HEK293T (cell line): ENCODE measurements around the gene CLRN3.
A peak's percentile ranks its signal among the peaks of the same experiment; 100 is the strongest.

ENCODE experiments used
- CTCF ChIA-PET: fragments of 350-600 bp; formaldehyde crosslinking; extraction: SDS; loops from one replicate; lab custom pipeline; 2021; ENCODE audit warnings: antibody characterized with exemption, inconsistent platforms; lab: Yijun Ruan, JAX
- POLR2A ChIA-PET: fragments of 350-600 bp; formaldehyde crosslinking; extraction: SDS; loops from one replicate; lab custom pipeline; 2020; ENCODE audit warnings: antibody characterized with exemption, inconsistent platforms; lab: Yijun Ruan, JAX
- DNase-seq: peaks from one replicate; pipeline ENCODE4 v3.0.0; 2012; ENCODE audit warnings: mixed read lengths; ENCODE audit errors: extremely low spot score
- ARNT ChIP-seq: fragments of 450-650 bp; IDR thresholded peaks from 2 replicates; pipeline ENCODE4 v1.6.1; 2017; ENCODE audit warnings: mild to moderate bottlenecking
- BHLHE40 ChIP-seq: fragments of 450-650 bp; IDR thresholded peaks from 2 replicates; pipeline ENCODE4 v1.6.1; 2016; ENCODE audit warnings: mild to moderate bottlenecking, moderate library complexity, borderline replicate concordance
- CTBP1 ChIP-seq: fragments of 450-650 bp; IDR thresholded peaks from 2 replicates; pipeline ENCODE4 v1.6.1; 2016; ENCODE audit warnings: borderline replicate concordance
- ELF4 ChIP-seq: fragments of 450-650 bp; IDR thresholded peaks from 2 replicates; pipeline ENCODE4 v1.6.1; 2017; ENCODE audit warnings: antibody characterized with exemption
- FOXA1 ChIP-seq: fragments of 450-650 bp; IDR thresholded peaks from 2 replicates; pipeline ENCODE4 v1.6.1; 2016; ENCODE audit warnings: mild to moderate bottlenecking
- FOXK2 ChIP-seq: fragments of 450-650 bp; IDR thresholded peaks from 2 replicates; pipeline ENCODE4 v1.6.1; 2016; ENCODE audit warnings: mild to moderate bottlenecking
- FOXM1 ChIP-seq: fragments of 450-650 bp; IDR thresholded peaks from 2 replicates; pipeline ENCODE4 v1.6.1; 2017; ENCODE audit warnings: mild to moderate bottlenecking, borderline replicate concordance
- HDGF ChIP-seq: fragments of 450-650 bp; IDR thresholded peaks from 2 replicates; pipeline ENCODE4 v1.6.1; 2017; ENCODE audit warnings: antibody characterized with exemption, borderline replicate concordance
- L3MBTL2 ChIP-seq: fragments of 450-650 bp; conservative IDR thresholded peaks from 2 replicates; pipeline ENCODE4 v1.6.1; 2016; ENCODE audit warnings: mild to moderate bottlenecking
- LEF1 ChIP-seq: fragments of 450-650 bp; IDR thresholded peaks from 2 replicates; pipeline ENCODE4 v1.6.1; 2017; ENCODE audit warnings: mild to moderate bottlenecking, borderline replicate concordance
- NFRKB ChIP-seq: fragments of 450-650 bp; IDR thresholded peaks from 2 replicates; pipeline ENCODE4 v1.6.1; 2016; ENCODE audit warnings: mild to moderate bottlenecking, moderate library complexity
- PKNOX1 ChIP-seq: fragments of 450-650 bp; IDR thresholded peaks from 2 replicates; pipeline ENCODE4 v1.6.1; 2016
- SP1 ChIP-seq: fragments of 450-650 bp; IDR thresholded peaks from 2 replicates; pipeline ENCODE4 v1.6.1; 2017
- SUZ12 ChIP-seq: fragments of 450-650 bp; IDR thresholded peaks from 2 replicates; pipeline ENCODE4 v1.6.1; 2016; ENCODE audit warnings: mild to moderate bottlenecking
- TARDBP ChIP-seq: fragments of 450-650 bp; IDR thresholded peaks from 2 replicates; pipeline ENCODE4 v1.6.1; 2016
- ZNF384 ChIP-seq: fragments of 450-650 bp; IDR thresholded peaks from 2 replicates; pipeline ENCODE4 v1.6.1; 2016

The CLRN3 gene

GRCh38 chr10:127909716-127910463 is 17.1 kb upstream of the CLRN3 start:
- TF ChIP-seq BHLHE40 = no peak
- no peak for TF ChIP-seq FOXK2
- TF ChIP-seq L3MBTL2 = no peak
- no peak for TF ChIP-seq HDGF
- no peak for TF ChIP-seq LEF1
- no peak for TF ChIP-seq CTBP1
- TF ChIP-seq NFRKB = no peak
- TF ChIP-seq FOXM1 = no peak
- no peak for TF ChIP-seq ZNF384
- TF ChIP-seq FOXA1 = no peak
- no peak for TF ChIP-seq SP1
- TF ChIP-seq TARDBP = no peak
- TF ChIP-seq ELF4 = no peak
- ChIA-PET POLR2A (no interaction called here), CTCF (no interaction called here)
- no peak for DNase-seq

DNA sequence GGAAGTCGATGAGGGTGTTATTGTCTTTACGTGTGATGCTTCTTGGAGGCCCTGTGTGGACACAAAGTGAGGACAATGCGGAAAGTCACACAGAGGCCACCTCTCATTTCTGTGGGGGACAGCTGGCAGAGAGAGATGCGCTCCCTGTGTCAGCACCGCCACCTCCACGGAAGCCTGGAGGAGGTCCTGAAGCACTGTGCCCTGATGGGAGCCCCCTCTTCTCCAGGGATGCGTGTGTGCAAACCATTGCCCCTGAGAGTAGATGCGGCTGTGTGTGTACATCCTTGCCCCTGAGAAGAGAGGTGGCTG is 16.2 kb upstream of the CLRN3 start:
- DNase-seq = no peak
- TF ChIP-seq ELF4 (no peak), TARDBP (no peak), CTBP1 (no peak), SP1 (no peak), ARNT (no peak), FOXA1 (no peak), SUZ12 (no peak), LEF1 (no peak)
- ChIA-PET POLR2A (no interaction called here), CTCF (interaction anchor here (1.4 kb wide), 1 partner anchor 102 kb away, joined by 4 read pairs; no protein-coding TSS in a partner anchor)

DNA sequence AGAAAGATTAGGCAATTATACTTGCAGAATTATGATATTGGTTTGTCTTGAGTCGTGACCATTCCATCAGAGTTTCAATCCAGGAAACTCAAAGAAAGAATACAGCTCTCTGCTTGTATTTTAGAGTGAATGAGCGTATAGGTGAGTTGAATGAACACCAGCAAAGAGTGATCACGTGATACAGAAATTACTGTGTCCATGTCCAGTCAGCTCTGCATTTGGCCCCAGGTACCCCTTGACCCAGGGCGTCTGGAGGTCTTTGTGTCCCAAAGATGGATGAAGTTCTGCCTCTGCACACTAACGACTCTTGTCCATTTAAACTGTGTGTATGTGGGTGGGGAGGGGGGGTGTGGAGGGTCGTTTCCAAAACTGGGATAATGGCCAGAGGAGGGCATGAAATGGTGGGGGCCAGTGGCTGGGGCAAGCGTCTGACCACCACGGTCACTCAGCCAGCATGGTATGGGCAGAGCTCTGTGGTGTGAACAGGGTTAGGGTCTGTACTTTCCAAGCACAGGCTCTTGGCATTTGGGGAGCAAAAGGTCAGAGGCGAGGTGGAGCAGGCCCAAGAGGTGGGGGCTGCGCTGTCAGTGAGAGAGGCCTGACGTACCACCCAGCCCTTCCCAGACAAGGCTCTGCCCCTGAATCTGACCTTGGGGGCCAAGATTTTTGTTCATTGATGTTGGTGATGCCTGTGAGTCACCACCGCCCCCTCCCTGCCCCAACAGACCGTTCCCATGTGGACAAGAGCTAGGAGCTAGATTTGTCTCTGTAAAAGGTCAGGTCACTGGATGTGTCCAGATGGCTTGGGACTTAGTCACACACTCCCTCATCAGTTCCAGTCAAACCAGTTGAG is 15.6 kb upstream of the CLRN3 start:
- POLR2A ChIA-PET = no interaction called here
- no peak for DNase-seq
- CTCF ChIA-PET = interaction anchor here (1.4 kb wide), 1 partner anchor 102 kb away, joined by 4 read pairs; no protein-coding TSS in a partner anchor
- TF ChIP-seq L3MBTL2 = no peak
- TF ChIP-seq FOXA1 = no peak
- TF ChIP-seq SP1 = no peak
- TF ChIP-seq FOXK2 = no peak
- TF ChIP-seq SUZ12 = no peak
- no peak for TF ChIP-seq LEF1
- no peak for TF ChIP-seq BHLHE40
- TF ChIP-seq FOXM1 = no peak
- no peak for TF ChIP-seq PKNOX1
- TF ChIP-seq ARNT = no peak
- TF ChIP-seq NFRKB = no peak
- TF ChIP-seq HDGF = no peak
- TF ChIP-seq ELF4 = no peak
- no peak for TF ChIP-seq TARDBP
- no peak for TF ChIP-seq CTBP1
- no peak for TF ChIP-seq ZNF384

GRCh38 chr10:127907411-127908105 is 14.8 kb upstream of the CLRN3 start:
- TF ChIP-seq ELF4 (no peak), FOXM1 (no peak), FOXA1 (no peak), NFRKB (no peak), BHLHE40 (no peak), PKNOX1 (no peak), SUZ12 (no peak), ZNF384 (no peak), HDGF (no peak), CTBP1 (no peak), ARNT (no peak), LEF1 (no peak), TARDBP (no peak), L3MBTL2 (no peak), FOXK2 (no peak), SP1 (no peak)
- ChIA-PET CTCF (interaction anchor here (0.6 to 2.8 kb wide), 6 partner anchors 66 to 162 kb away, joined by 3 to 16 read pairs (median 4); no protein-coding TSS in a partner anchor), POLR2A (no interaction called here)
- DNase-seq = no peak

DNA sequence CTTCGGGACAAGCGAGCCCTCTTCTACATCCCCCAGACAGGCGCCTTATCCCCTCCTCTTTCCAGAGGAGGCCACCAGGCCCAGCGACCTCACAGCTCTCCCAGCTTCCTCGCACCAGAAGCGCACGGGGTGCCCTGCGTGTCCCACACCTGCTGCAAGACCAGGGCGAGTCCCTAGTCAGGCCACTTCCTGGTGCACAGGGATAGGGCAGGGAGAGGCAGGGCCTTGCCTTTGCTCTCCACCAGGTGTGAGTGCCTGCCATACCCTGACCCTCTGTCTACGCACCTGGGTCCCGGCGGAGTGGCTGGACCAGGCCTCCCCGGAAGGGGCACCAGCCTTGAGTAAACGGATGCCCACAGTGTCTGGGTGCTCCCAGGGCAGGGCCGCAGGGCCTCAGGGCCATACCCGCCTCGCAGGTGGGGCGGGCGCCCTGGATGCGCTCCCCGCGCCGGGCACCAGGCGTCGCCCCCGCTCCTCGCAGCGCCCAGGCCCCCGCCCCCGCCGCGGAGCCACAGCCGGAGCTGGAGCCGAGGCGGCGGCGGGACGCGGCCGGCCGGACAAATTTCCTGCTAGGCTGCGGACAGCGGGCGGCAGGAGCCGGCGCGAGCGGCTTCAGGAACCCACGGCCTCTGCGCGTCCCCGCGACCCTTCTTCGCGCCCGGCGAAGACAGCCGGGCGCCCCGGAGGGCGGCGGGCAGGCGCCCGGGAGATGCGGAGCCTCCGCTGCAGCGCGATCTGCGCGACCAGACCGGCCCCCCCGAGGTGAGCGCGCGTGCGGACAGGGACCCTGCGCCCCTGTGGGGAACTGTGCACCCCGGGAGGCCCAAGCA is 14.0 kb upstream of the CLRN3 start, which contains the start of gene PTPRE:
TSS of gene PTPRE (plus strand) at position 556 of the 830 bp plus-strand sequence. CDS start 133,779 bp downstream, outside the sequence.
- TF ChIP-seq ZNF384 = no peak
- TF ChIP-seq BHLHE40 = no peak
- no peak for TF ChIP-seq L3MBTL2
- no peak for TF ChIP-seq LEF1
- no peak for TF ChIP-seq FOXA1
- TF ChIP-seq ARNT = no peak
- no peak for TF ChIP-seq SP1
- no peak for TF ChIP-seq PKNOX1
- TF ChIP-seq ELF4 = no peak
- no peak for TF ChIP-seq HDGF
- no peak for TF ChIP-seq FOXK2
- no peak for TF ChIP-seq CTBP1
- no peak for TF ChIP-seq SUZ12
- no peak for TF ChIP-seq FOXM1
- TF ChIP-seq NFRKB = no peak
- POLR2A ChIA-PET = no interaction called here
- peak; percentile 89 for DNase-seq
- CTCF ChIA-PET = interaction anchor here (0.6 to 2.8 kb wide), 6 partner anchors 13 to 163 kb away, joined by 3 to 16 read pairs (median 4); no protein-coding TSS in a partner anchor
